ENCODE measurements around the gene ANKRD13B.
"Not testable (repeated sequence)": the region's sequence is repeated elsewhere in the genome, so short reads cannot be mapped to it uniquely, and the experiment has no call there.

The ANKRD13B gene

GRCh38 chr17:29557085-29557738, 35.7 kb upstream of the ANKRD13B start:
- no peak for TF ChIP-seq CTCF (IDR thresholded peaks at IDR 0.05; ENCODE audit: control insufficient read depth, insufficient read depth, low read depth, low read length, missing control alignments)
- no peak for DNase-seq (ENCODE audit: low read depth)
- H3K4me3 ChIP-seq (ENCODE audit: control insufficient read depth, low read depth, low read length), result no peak overlapping the region

GRCh38 chr17:29557739-29558116, 35.2 kb upstream of the ANKRD13B start:
- no peak for TF ChIP-seq CTCF (IDR thresholded peaks at IDR 0.05; ENCODE audit: control insufficient read depth, insufficient read depth, low read depth, low read length, missing control alignments)
- no peak for DNase-seq (ENCODE audit: low read depth)
- H3K4me3 ChIP-seq (ENCODE audit: control insufficient read depth, low read depth, low read length), result no peak overlapping the region

GRCh38 chr17:29558139-29558538, 34.8 kb upstream of the ANKRD13B start:
- DNase-seq (ENCODE audit: low read depth), result not testable (repeated sequence)

GRCh38 chr17:29559640-29560039, 33.3 kb upstream of the ANKRD13B start:
- TF ChIP-seq CTCF (IDR thresholded peaks at IDR 0.05; ENCODE audit: control insufficient read depth, insufficient read depth, low read depth, low read length, missing control alignments), result no peak
- no peak for DNase-seq (ENCODE audit: low read depth)
- H3K4me3 ChIP-seq (ENCODE audit: control insufficient read depth, low read depth, low read length), result no peak overlapping the region

More at GRCh38 chr17:29558139-29558538, 34.8 kb upstream of the ANKRD13B start:
- H3K4me3 ChIP-seq (ENCODE audit: control insufficient read depth, low read depth, low read length), result not testable (repeated sequence)

GRCh38 chr17:29560316-29560715, 32.6 kb upstream of the ANKRD13B start:
- TF ChIP-seq CTCF (IDR thresholded peaks at IDR 0.05; ENCODE audit: control insufficient read depth, insufficient read depth, low read depth, low read length, missing control alignments), result no peak
- no peak for DNase-seq (ENCODE audit: low read depth)
- no peak overlapping the region for H3K4me3 ChIP-seq (ENCODE audit: control insufficient read depth, low read depth, low read length)

- no peak for DNase-seq (ENCODE audit: low read depth)
- H3K4me3 ChIP-seq (ENCODE audit: control insufficient read depth, low read depth, low read length), result no peak overlapping the region
- no peak for TF ChIP-seq CTCF (IDR thresholded peaks at IDR 0.05; ENCODE audit: control insufficient read depth, insufficient read depth, low read depth, low read length, missing control alignments)
These were observed 31.1 kb upstream of the ANKRD13B start for GRCh38 chr17:29561554-29562517.

- no peak for DNase-seq (ENCODE audit: low read depth)
- H3K4me3 ChIP-seq (ENCODE audit: control insufficient read depth, low read depth, low read length), result no peak overlapping the region
- TF ChIP-seq CTCF (IDR thresholded peaks at IDR 0.05; ENCODE audit: control insufficient read depth, insufficient read depth, low read depth, low read length, missing control alignments), result no peak
These were observed 30.3 kb upstream of the ANKRD13B start for GRCh38 chr17:29562615-29563014.

Data from AG09309 (cell line).